GM23338 (cell line): ENCODE data around the gene PLA2G6.

Experiments used
- CREB1 ChIP-seq: fragments of 250-450 bp; sonication (Bioruptor Pico); IDR thresholded peaks from 2 replicates; pipeline ENCODE4 v1.5.0; 2020; ENCODE audit warnings: low read depth, mild to moderate bottlenecking, moderate library complexity
- CTCF ChIP-seq, 2 experiments: fragments of 200-600 bp in 1 of 2; sonication (generic) in 1 of 2; conservative IDR thresholded peaks; 2 replicates each; pipeline versions ENCODE4 v1.5.1 to v1.6.1; 2016 to 2017; ENCODE audit warnings: antibody characterized with exemption in 2 of 2, low read depth in 2 of 2, mild to moderate bottlenecking in 2 of 2, moderate library complexity in 1 of 2
- EZH2 ChIP-seq: fragments of 200-600 bp; sonication (generic); IDR thresholded peaks from one replicate; pipeline ENCODE4 v1.8.0; 2017; ENCODE audit warnings: antibody characterized with exemption, mild to moderate bottlenecking, low read depth; ENCODE audit not compliant: unreplicated experiment
- EZH2phosphoT487 ChIP-seq: fragments of 200-600 bp; sonication (generic); IDR thresholded peaks from one replicate; pipeline ENCODE4 v1.8.1; 2018; ENCODE audit warnings: antibody characterized with exemption; ENCODE audit not compliant: unreplicated experiment
- JUNB ChIP-seq: IDR thresholded peaks from one replicate; pipeline ENCODE4 v1.6.1; 2016; ENCODE audit warnings: antibody characterized with exemption; ENCODE audit not compliant: unreplicated experiment
- POLR2AphosphoS5 ChIP-seq: IDR thresholded peaks from 2 replicates; pipeline ENCODE4 v1.6.1; 2016; ENCODE audit warnings: antibody characterized with exemption, low read depth
- REST ChIP-seq: IDR thresholded peaks from one replicate; pipeline ENCODE4 v1.6.1; 2018; ENCODE audit warnings: antibody characterized with exemption; ENCODE audit not compliant: unreplicated experiment
- STAT1 ChIP-seq: IDR thresholded peaks from one replicate; pipeline ENCODE4 v1.6.1; 2016; ENCODE audit warnings: antibody characterized with exemption; ENCODE audit not compliant: unreplicated experiment
- ZNF331 ChIP-seq: fragments of 250-450 bp; sonication (Bioruptor Pico); IDR thresholded peaks from 2 replicates; pipeline ENCODE4 v1.5.0; 2020; ENCODE audit warnings: low read depth, mild to moderate bottlenecking, moderate library complexity
- TF ChIP-seq, protein P1 (sequence below): IDR thresholded peaks from 2 replicates; pipeline ENCODE4 v1.6.1; 2016; ENCODE audit warnings: antibody characterized with exemption

- TF ChIP-seq CTCF (conservative IDR thresholded peaks at IDR 0.05; ENCODE audit: low read depth in 2 of 2) (no peak), STAT1 (no peak), EZH2phosphoT487 (no peak), EZH2 (no peak), POLR2AphosphoS5 (no peak), REST (no peak), ZNF331 (CRISPR knock-in tag) (no peak), JUNB (no peak), CREB1 (CRISPR knock-in tag) (no peak)
- TF ChIP-seq, protein P1, sequence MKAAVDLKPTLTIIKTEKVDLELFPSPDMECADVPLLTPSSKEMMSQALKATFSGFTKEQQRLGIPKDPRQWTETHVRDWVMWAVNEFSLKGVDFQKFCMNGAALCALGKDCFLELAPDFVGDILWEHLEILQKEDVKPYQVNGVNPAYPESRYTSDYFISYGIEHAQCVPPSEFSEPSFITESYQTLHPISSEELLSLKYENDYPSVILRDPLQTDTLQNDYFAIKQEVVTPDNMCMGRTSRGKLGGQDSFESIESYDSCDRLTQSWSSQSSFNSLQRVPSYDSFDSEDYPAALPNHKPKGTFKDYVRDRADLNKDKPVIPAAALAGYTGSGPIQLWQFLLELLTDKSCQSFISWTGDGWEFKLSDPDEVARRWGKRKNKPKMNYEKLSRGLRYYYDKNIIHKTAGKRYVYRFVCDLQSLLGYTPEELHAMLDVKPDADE: no peak
Measured at GRCh38 chr22:38215156-38216038, 33.8 kb upstream of the PLA2G6 start.
